HepG2 (cell line): ENCODE results near the gene ARFGEF2.

ENCODE experiments used
- FOXJ3 ChIP-seq: sonication (generic); formaldehyde crosslinking; IDR thresholded peaks from 2 replicates; pipeline ENCODE4 v1.4.0; 2020; ENCODE audit warnings: missing genetic modification reagents, mild to moderate bottlenecking, borderline replicate concordance
- FOXK1 ChIP-seq: sonication (generic); formaldehyde crosslinking; IDR thresholded peaks from 2 replicates; pipeline ENCODE4 v1.4.0; 2020; ENCODE audit warnings: low read depth, missing genetic modification reagents, borderline replicate concordance
- NBN ChIP-seq: fragments of 450-650 bp; conservative IDR thresholded peaks from 2 replicates; pipeline ENCODE4 v1.6.1; 2017
- NR2C2 ChIP-seq: sonication (generic); formaldehyde crosslinking; IDR thresholded peaks from 2 replicates; pipeline ENCODE4 v1.4.0; 2020; ENCODE audit warnings: missing genetic modification reagents, mild to moderate bottlenecking, moderate library complexity, borderline replicate concordance
- SMYD3 ChIP-seq: sonication (generic); formaldehyde crosslinking; IDR thresholded peaks from 2 replicates; pipeline ENCODE4 v1.8.1; 2023; ENCODE audit warnings: mild to moderate bottlenecking, missing genetic modification reagents
- ZNF331 ChIP-seq: sonication (generic); formaldehyde crosslinking; IDR thresholded peaks from 2 replicates; pipeline ENCODE4 v1.4.0; 2020; ENCODE audit warnings: missing genetic modification reagents
- ZNF619 ChIP-seq: sonication (generic); formaldehyde crosslinking; IDR thresholded peaks from 2 replicates; pipeline ENCODE4 v1.4.0; 2020; ENCODE audit warnings: mild to moderate bottlenecking, missing genetic modification reagents
- ZNF629 ChIP-seq: sonication (generic); formaldehyde crosslinking; conservative IDR thresholded peaks from 2 replicates; pipeline ENCODE4 v1.5.0; 2020; ENCODE audit warnings: missing genetic modification reagents

- no peak for TF ChIP-seq ZNF629 (CRISPR knock-in tag)
- TF ChIP-seq ZNF331: no peak
- TF ChIP-seq NR2C2 (CRISPR knock-in tag): no peak
- TF ChIP-seq NBN: no peak
- no peak for TF ChIP-seq ZNF619 (CRISPR knock-in tag)
- no peak for TF ChIP-seq SMYD3
- no peak for TF ChIP-seq FOXJ3 (CRISPR knock-in tag)
- no peak for TF ChIP-seq FOXK1 (CRISPR knock-in tag)
Observed at GRCh38 chr20:48899881-48900280, 21.6 kb upstream of the ARFGEF2 start.
